Liver (tissue), 9 donors: ENCODE results near the gene FABP3. TPM values are rescaled to one million over a fixed set of nuclear protein-coding genes. Genes with fewer than 3 reads are reported as not detected.

Source experiments
- DNase-seq: peaks from one replicate; pipeline ENCODE4 v3.0.0-alpha.2; 2017; ENCODE audit warnings: low spot score
- H3K27ac ChIP-seq, 2 donors: one replicate each; pipeline ENCODE4 v1.7.0; 2013; ENCODE audit warnings: inconsistent platforms in 2 of 2, low read length in 2 of 2, control low read depth in 1 of 2, low read depth in 1 of 2, mild to moderate bottlenecking in 1 of 2
- H3K27me3 ChIP-seq, 4 donors: one replicate each; pipeline versions ENCODE4 v1.6.1 to v1.7.0; 2013; ENCODE audit warnings: low read length in 3 of 4, inconsistent platforms in 1 of 4, mild to moderate bottlenecking in 1 of 4, moderate library complexity in 1 of 4; ENCODE audit not compliant: control insufficient read depth in 4 of 4, insufficient read depth in 4 of 4
- H3K36me3 ChIP-seq, 4 donors: one replicate each; pipeline versions ENCODE4 v1.6.1 to v1.7.0; 2013; ENCODE audit warnings: low read length in 3 of 4, mild to moderate bottlenecking in 3 of 4, low read depth in 1 of 4, moderate library complexity in 1 of 4; ENCODE audit not compliant: control insufficient read depth in 4 of 4, insufficient read depth in 3 of 4
- H3K4me1 ChIP-seq, 4 donors: one replicate each; pipeline versions ENCODE4 v1.6.1 to v1.7.0; 2013; ENCODE audit warnings: low read length in 3 of 4, mild to moderate bottlenecking in 3 of 4, moderate library complexity in 1 of 4; ENCODE audit not compliant: control insufficient read depth in 4 of 4, insufficient read depth in 4 of 4
- H3K4me3 ChIP-seq, 3 donors: one replicate each; pipeline versions ENCODE4 v1.6.1 to v1.7.0; 2013; ENCODE audit warnings: low read length in 3 of 3, control low read depth in 1 of 3, low read depth in 1 of 3, mild to moderate bottlenecking in 1 of 3
- H3K9ac ChIP-seq, 2 donors: one replicate each; pipeline ENCODE4 v1.7.0; 2013; ENCODE audit warnings: low read length in 2 of 2, mild to moderate bottlenecking in 2 of 2, moderate library complexity in 2 of 2, control low read depth in 1 of 2, low read depth in 1 of 2
- H3K9me3 ChIP-seq, 4 donors: one replicate each; pipeline versions ENCODE4 v1.6.1 to v1.7.0; 2013; ENCODE audit warnings: low read length in 3 of 4; ENCODE audit not compliant: control insufficient read depth in 4 of 4
- ATF3 ChIP-seq: IDR thresholded peaks from 2 replicates; pipeline ENCODE4 v1.6.1; 2016; ENCODE audit warnings: antibody characterized with exemption
- EGR1 ChIP-seq, 2 donors: IDR thresholded peaks; 2 replicates each; pipeline ENCODE4 v1.6.1; 2016 to 2018; ENCODE audit warnings: antibody characterized with exemption in 2 of 2, low read depth in 2 of 2
- FOXA1 ChIP-seq: IDR thresholded peaks from 2 replicates; pipeline ENCODE4 v1.6.1; 2016; ENCODE audit warnings: antibody characterized with exemption
- FOXA2 ChIP-seq: IDR thresholded peaks from 2 replicates; pipeline ENCODE4 v1.6.1; 2016; ENCODE audit warnings: antibody characterized with exemption
- GABPA ChIP-seq, 2 donors: IDR thresholded peaks in 1 of 2; conservative IDR thresholded peaks in 1 of 2; 2 replicates each; pipeline ENCODE4 v1.6.1; 2016; ENCODE audit warnings: antibody characterized with exemption in 2 of 2, mild to moderate bottlenecking in 1 of 2, moderate library complexity in 1 of 2
- HNF4A ChIP-seq, 2 donors: conservative IDR thresholded peaks; 2 replicates each; pipeline ENCODE4 v1.6.1; 2016; ENCODE audit warnings: antibody characterized with exemption in 2 of 2, mild to moderate bottlenecking in 2 of 2
- HNF4G ChIP-seq: IDR thresholded peaks from 2 replicates; pipeline ENCODE4 v1.6.1; 2016; ENCODE audit warnings: antibody characterized with exemption
- JUND ChIP-seq, 2 donors: IDR thresholded peaks; 2 replicates each; pipeline ENCODE4 v1.6.1; 2016; ENCODE audit warnings: antibody characterized with exemption in 2 of 2
- NR2F2 ChIP-seq: IDR thresholded peaks from 2 replicates; pipeline ENCODE4 v1.6.1; 2016; ENCODE audit warnings: antibody characterized with exemption
- RAD21 ChIP-seq, 2 donors: IDR thresholded peaks; 2 replicates each; pipeline ENCODE4 v1.6.1; 2016; ENCODE audit warnings: antibody characterized with exemption in 2 of 2, mild to moderate bottlenecking in 2 of 2
- RXRA ChIP-seq, 2 donors: IDR thresholded peaks; 2 replicates each; pipeline ENCODE4 v1.6.1; 2017 to 2018; ENCODE audit warnings: antibody characterized with exemption in 2 of 2, mild to moderate bottlenecking in 1 of 2
- SP1 ChIP-seq: IDR thresholded peaks from 2 replicates; pipeline ENCODE4 v1.6.1; 2018; ENCODE audit warnings: antibody characterized with exemption, mild to moderate bottlenecking
- TAF1 ChIP-seq: conservative IDR thresholded peaks from 2 replicates; pipeline ENCODE4 v1.6.1; 2016; ENCODE audit warnings: antibody characterized with exemption, mild to moderate bottlenecking
- YY1 ChIP-seq: IDR thresholded peaks from 2 replicates; pipeline ENCODE4 v1.6.1; 2016; ENCODE audit warnings: antibody characterized with exemption, mild to moderate bottlenecking
- WGBS: extraction: QIAGEN DNeasy Blood & Tissue Kit; methylation state at CpG from one replicate; pipeline ENCODE4 v1.1.7; 2013; 5-methylcytosine and 5-hydroxymethylcytosine counted together
- polyA plus RNA-seq, 2 donors: library from polyadenylated mRNA; stranded (reverse) in 1 of 2; unstranded in 1 of 2; fragments of 200-250 nt in 1 of 2; fragments of >200 nt in 1 of 2; fragmentation: Nextera tagmentation in 1 of 2; extraction: Ambion mirVana in 1 of 2; gene quantifications; one replicate each; pipeline versions ENCODE4 v1.2.1 to v1.2.3, GENCODE V29; 2013 to 2015
- total RNA-seq, 2 donors: library from RNA; depleted of rRNA; stranded (reverse); fragments of >200 nt; gene quantifications; one replicate each; pipeline ENCODE4 v1.2.3, GENCODE V29; 2014
- TF ChIP-seq, protein P1 (sequence below): fragments of 150-350 bp; IDR thresholded peaks from 2 replicates; pipeline ENCODE4 v1.5.1; 2017; ENCODE audit warnings: improper control_type of control experiment, low read depth, low read length; ENCODE audit not compliant: missing input control
- TF ChIP-seq, protein P2 (sequence below): IDR thresholded peaks from 2 replicates; pipeline ENCODE4 v1.6.1; 2016; ENCODE audit warnings: antibody characterized with exemption
- TF ChIP-seq, protein P3 (sequence below): IDR thresholded peaks from 2 replicates; pipeline ENCODE4 v1.6.1; 2016; ENCODE audit warnings: antibody characterized with exemption, mild to moderate bottlenecking
- TF ChIP-seq, protein P4 (sequence below): IDR thresholded peaks from 2 replicates; pipeline ENCODE4 v1.6.1; 2016; ENCODE audit warnings: antibody characterized with exemption
- donor health status: healthy.
- donor health status: healthy.
- donor health status: healthy.
- donor health status: healthy.
- donor health status: healthy.

FABP3 gene
- total and polyA plus RNA-seq, 4 donors: 2.8 to 28.2 (median 5.2) TPM

DNA sequence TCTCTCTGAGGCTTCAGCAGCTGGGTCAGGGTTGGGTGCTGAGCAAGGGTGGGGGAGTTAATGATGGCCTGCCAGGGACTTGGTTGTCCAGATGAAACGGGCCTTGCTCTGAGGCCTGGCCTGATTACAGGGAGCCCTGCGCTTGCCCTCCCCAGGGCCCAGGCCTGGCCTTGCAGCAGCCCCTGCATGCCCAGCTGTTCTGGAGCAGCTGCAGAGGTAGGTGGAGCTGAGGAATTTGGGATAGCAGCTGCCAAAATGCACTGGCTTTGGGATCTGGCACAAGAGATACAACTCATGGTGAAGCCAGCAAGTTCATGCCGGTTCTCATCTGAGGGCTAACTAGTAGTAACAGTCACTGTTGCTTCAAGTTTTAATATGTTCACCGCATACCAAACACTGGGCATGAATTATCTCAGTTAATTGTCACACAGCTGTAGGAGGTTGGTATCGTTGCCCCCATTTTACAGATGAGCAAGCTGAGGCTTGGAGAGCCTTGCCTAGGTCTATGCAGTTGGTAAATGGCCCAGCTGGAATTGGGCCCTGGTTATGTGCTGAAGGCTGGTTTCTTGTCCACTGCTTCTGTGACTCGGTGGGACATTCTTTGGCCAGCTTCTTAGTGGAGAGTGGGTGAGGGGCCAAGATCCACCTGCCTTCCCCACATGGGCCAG is 32.8 kb upstream of the FABP3 start (continued):
- TF ChIP-seq, protein P1, sequence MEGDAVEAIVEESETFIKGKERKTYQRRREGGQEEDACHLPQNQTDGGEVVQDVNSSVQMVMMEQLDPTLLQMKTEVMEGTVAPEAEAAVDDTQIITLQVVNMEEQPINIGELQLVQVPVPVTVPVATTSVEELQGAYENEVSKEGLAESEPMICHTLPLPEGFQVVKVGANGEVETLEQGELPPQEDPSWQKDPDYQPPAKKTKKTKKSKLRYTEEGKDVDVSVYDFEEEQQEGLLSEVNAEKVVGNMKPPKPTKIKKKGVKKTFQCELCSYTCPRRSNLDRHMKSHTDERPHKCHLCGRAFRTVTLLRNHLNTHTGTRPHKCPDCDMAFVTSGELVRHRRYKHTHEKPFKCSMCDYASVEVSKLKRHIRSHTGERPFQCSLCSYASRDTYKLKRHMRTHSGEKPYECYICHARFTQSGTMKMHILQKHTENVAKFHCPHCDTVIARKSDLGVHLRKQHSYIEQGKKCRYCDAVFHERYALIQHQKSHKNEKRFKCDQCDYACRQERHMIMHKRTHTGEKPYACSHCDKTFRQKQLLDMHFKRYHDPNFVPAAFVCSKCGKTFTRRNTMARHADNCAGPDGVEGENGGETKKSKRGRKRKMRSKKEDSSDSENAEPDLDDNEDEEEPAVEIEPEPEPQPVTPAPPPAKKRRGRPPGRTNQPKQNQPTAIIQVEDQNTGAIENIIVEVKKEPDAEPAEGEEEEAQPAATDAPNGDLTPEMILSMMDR: no peak

- 61% methylated on average over 2 of the region's 2 CpGs for WGBS
- TF ChIP-seq GABPA (IDR thresholded peaks at IDR 0.05 in 1 of 2, conservative IDR thresholded peaks at IDR 0.05 in 1 of 2): no peak
- TF ChIP-seq, protein P2, sequence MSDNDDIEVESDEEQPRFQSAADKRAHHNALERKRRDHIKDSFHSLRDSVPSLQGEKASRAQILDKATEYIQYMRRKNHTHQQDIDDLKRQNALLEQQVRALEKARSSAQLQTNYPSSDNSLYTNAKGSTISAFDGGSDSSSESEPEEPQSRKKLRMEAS: no peak
- no peak for TF ChIP-seq EGR1 (IDR thresholded peaks at IDR 0.05; ENCODE audit: low read depth in 2 of 2)
- no peak for TF ChIP-seq NR2F2
- TF ChIP-seq, protein P3, sequence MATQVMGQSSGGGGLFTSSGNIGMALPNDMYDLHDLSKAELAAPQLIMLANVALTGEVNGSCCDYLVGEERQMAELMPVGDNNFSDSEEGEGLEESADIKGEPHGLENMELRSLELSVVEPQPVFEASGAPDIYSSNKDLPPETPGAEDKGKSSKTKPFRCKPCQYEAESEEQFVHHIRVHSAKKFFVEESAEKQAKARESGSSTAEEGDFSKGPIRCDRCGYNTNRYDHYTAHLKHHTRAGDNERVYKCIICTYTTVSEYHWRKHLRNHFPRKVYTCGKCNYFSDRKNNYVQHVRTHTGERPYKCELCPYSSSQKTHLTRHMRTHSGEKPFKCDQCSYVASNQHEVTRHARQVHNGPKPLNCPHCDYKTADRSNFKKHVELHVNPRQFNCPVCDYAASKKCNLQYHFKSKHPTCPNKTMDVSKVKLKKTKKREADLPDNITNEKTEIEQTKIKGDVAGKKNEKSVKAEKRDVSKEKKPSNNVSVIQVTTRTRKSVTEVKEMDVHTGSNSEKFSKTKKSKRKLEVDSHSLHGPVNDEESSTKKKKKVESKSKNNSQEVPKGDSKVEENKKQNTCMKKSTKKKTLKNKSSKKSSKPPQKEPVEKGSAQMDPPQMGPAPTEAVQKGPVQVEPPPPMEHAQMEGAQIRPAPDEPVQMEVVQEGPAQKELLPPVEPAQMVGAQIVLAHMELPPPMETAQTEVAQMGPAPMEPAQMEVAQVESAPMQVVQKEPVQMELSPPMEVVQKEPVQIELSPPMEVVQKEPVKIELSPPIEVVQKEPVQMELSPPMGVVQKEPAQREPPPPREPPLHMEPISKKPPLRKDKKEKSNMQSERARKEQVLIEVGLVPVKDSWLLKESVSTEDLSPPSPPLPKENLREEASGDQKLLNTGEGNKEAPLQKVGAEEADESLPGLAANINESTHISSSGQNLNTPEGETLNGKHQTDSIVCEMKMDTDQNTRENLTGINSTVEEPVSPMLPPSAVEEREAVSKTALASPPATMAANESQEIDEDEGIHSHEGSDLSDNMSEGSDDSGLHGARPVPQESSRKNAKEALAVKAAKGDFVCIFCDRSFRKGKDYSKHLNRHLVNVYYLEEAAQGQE: no peak
- no peak for TF ChIP-seq SP1
- TF ChIP-seq RXRA (IDR thresholded peaks at IDR 0.05): no peak
- TF ChIP-seq ATF3: no peak
- no peak for TF ChIP-seq JUND (IDR thresholded peaks at IDR 0.05)
- no peak for TF ChIP-seq HNF4A (conservative IDR thresholded peaks at IDR 0.05)
- TF ChIP-seq, protein P4, sequence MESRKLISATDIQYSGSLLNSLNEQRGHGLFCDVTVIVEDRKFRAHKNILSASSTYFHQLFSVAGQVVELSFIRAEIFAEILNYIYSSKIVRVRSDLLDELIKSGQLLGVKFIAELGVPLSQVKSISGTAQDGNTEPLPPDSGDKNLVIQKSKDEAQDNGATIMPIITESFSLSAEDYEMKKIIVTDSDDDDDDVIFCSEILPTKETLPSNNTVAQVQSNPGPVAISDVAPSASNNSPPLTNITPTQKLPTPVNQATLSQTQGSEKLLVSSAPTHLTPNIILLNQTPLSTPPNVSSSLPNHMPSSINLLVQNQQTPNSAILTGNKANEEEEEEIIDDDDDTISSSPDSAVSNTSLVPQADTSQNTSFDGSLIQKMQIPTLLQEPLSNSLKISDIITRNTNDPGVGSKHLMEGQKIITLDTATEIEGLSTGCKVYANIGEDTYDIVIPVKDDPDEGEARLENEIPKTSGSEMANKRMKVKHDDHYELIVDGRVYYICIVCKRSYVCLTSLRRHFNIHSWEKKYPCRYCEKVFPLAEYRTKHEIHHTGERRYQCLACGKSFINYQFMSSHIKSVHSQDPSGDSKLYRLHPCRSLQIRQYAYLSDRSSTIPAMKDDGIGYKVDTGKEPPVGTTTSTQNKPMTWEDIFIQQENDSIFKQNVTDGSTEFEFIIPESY: no peak
- no peak for TF ChIP-seq TAF1
- no peak for TF ChIP-seq FOXA1
- no peak for TF ChIP-seq HNF4G
- no peak for TF ChIP-seq FOXA2
- TF ChIP-seq YY1: no peak
- TF ChIP-seq RAD21 (IDR thresholded peaks at IDR 0.05): no peak
- TF ChIP-seq, protein P1: no peak
- Histone ChIP-seq H3K27me3 (no peaks in the 10 kb centered on the region), H3K27ac (no peak overlapping the region), H3K4me1 (no peaks in the 10 kb centered on the region), H3K36me3 (no peaks in the 10 kb centered on the region), H3K9ac (no peak overlapping the region), H3K4me3 (no peak overlapping the region), H3K9me3 (no peaks in the 10 kb centered on the region)
- DNase-seq: no peak
Observed at GRCh38 chr1:31401241-31401640, 28.4 kb upstream of the FABP3 start.
